Panc1 (cell line): ENCODE data around the gene ANXA3.

Experiments
- CTCF ChIP-seq: fragments of 450-650 bp; IDR thresholded peaks from 2 replicates; pipeline ENCODE4 v1.5.1; 2017; ENCODE audit warnings: mild to moderate bottlenecking
- POLR2AphosphoS5 ChIP-seq: IDR thresholded peaks from 2 replicates; pipeline ENCODE4 v1.6.1; 2012; ENCODE audit warnings: mild to moderate bottlenecking, low read depth, low read length, moderate library complexity
- SIN3A ChIP-seq: IDR thresholded peaks from 2 replicates; pipeline ENCODE4 v1.6.1; 2012; ENCODE audit warnings: low read depth, mild to moderate bottlenecking, low read length, moderate library complexity, borderline replicate concordance; ENCODE audit not compliant: insufficient read depth

GRCh38 chr4:78585633-78586032 is 34.1 kb downstream of the ANXA3 start:
- TF ChIP-seq CTCF: no peak
- TF ChIP-seq POLR2AphosphoS5: no peak
- TF ChIP-seq SIN3A: no peak
